GM21529 (cell line): ENCODE measurements around the gene KRT15.

ENCODE experiments used
- ATAC-seq: cut with Tn5 transposase; IDR thresholded peaks from one replicate; pipeline ENCODE4 v1.9.1; 2021; ENCODE audit not compliant: unreplicated experiment

KRT15 gene

GRCh38 chr17:41484920-41485904, 33.5 kb downstream of the KRT15 start:
- ATAC-seq, result no peak

- no peak for ATAC-seq
Observed at GRCh38 chr17:41483991-41484826, 34.5 kb downstream of the KRT15 start.

GRCh38 chr17:41483531-41483930, 35.2 kb downstream of the KRT15 start:
- no peak for ATAC-seq

GRCh38 chr17:41481036-41481435, 37.7 kb downstream of the KRT15 start, which contains the start of gene KRT35:
TSS of gene KRT35 (minus strand) at chr17:41481151. CDS start at chr17:41481097, 54 bp downstream.
- ATAC-seq, result no peak

- ATAC-seq, result no peak
Observed at GRCh38 chr17:41480581-41480980, 38.1 kb downstream of the KRT15 start.

- ATAC-seq, result no peak
Observed at GRCh38 chr17:41480136-41480535, 38.6 kb downstream of the KRT15 start.

GRCh38 chr17:41478237-41478636, 40.5 kb downstream of the KRT15 start:
- ATAC-seq, result no peak

GRCh38 chr17:41476866-41477815, 41.5 kb downstream of the KRT15 start:
- ATAC-seq, result no peak

- ATAC-seq, result no peak
Observed at GRCh38 chr17:41475421-41475820, 43.3 kb downstream of the KRT15 start.

- no peak for ATAC-seq
Observed at GRCh38 chr17:41474863-41475262, 43.8 kb downstream of the KRT15 start.

GRCh38 chr17:41468346-41468745, 50.3 kb downstream of the KRT15 start:
- no peak for ATAC-seq

- ATAC-seq, result no peak
Observed at GRCh38 chr17:41467561-41467960, 51.1 kb downstream of the KRT15 start.

GRCh38 chr17:41466988-41467387, 51.7 kb downstream of the KRT15 start, which contains the start of gene KRT32:
TSS of gene KRT32 (minus strand) at chr17:41467386. CDS start at chr17:41467325, 61 bp downstream.
- no peak for ATAC-seq

GRCh38 chr17:41464682-41465081, 54.0 kb downstream of the KRT15 start:
- ATAC-seq, result no peak

- no peak for ATAC-seq
Observed at GRCh38 chr17:41464173-41464572, 54.5 kb downstream of the KRT15 start.

- ATAC-seq, result no peak
Observed at GRCh38 chr17:41463746-41464145, 54.9 kb downstream of the KRT15 start.
